Suppressor macrophage treated with lipopolysaccharide for 1 hour (primary cell): ENCODE results near the gene IARS1.

ENCODE experiments used
- DNase-seq, 3 donors: peaks; one replicate each; pipeline ENCODE4 v3.0.0-alpha.2; 2020 to 2022

Gene IARS1

GRCh38 chr9:92295240-92295790 is 1.8 kb upstream of the IARS1 start:
- DNase-seq: no peak

- no peak for DNase-seq
Observed at GRCh38 chr9:92294297-92294676, 790 bp upstream of the IARS1 start.

- DNase-seq: no peak
Observed at GRCh38 chr9:92293075-92293354, 482 bp downstream of the IARS1 start.

- peak; percentile 46 to 81 (median 80) for DNase-seq
Observed at GRCh38 chr9:92292338-92293074, 991 bp downstream of the IARS1 start.

- no peak for DNase-seq
Observed at GRCh38 chr9:92291577-92291976, 1.9 kb downstream of the IARS1 start.

GRCh38 chr9:92290785-92291429 is 2.6 kb downstream of the IARS1 start:
- no peak for DNase-seq

- peak in 1 of 3 donors; percentile 16 for DNase-seq
Observed at GRCh38 chr9:92289708-92290390, 3.6 kb downstream of the IARS1 start.

- no peak for DNase-seq
Observed at GRCh38 chr9:92279302-92279701, 14.2 kb downstream of the IARS1 start.

- DNase-seq: no peak
Observed at GRCh38 chr9:92278110-92278509, 15.4 kb downstream of the IARS1 start.

- DNase-seq: peak in 1 of 3 donors; percentile 7
Observed at GRCh38 chr9:92276331-92277032, 17.0 kb downstream of the IARS1 start.

GRCh38 chr9:92275541-92275940 is 18.0 kb downstream of the IARS1 start:
- peak in 1 of 3 donors; percentile 24 for DNase-seq

- peak in 1 of 3 donors; percentile 27 for DNase-seq
Observed at GRCh38 chr9:92270511-92270910, 23.0 kb downstream of the IARS1 start.

GRCh38 chr9:92266486-92266885 is 27.0 kb downstream of the IARS1 start:
- DNase-seq: no peak

- DNase-seq: peak; percentile 4 to 45 (median 31)
Observed at GRCh38 chr9:92265154-92265553, 28.3 kb downstream of the IARS1 start.

GRCh38 chr9:92263131-92263530 is 30.4 kb downstream of the IARS1 start:
- DNase-seq: no peak

- no peak for DNase-seq
Observed at GRCh38 chr9:92257327-92257726, 36.2 kb downstream of the IARS1 start.

- DNase-seq: no peak
Observed at GRCh38 chr9:92254381-92255337, 38.8 kb downstream of the IARS1 start.

- DNase-seq: no peak
Observed at GRCh38 chr9:92253656-92254055, 39.8 kb downstream of the IARS1 start.

- DNase-seq: no peak
Observed at GRCh38 chr9:92247981-92248380, 45.5 kb downstream of the IARS1 start.

- no peak for DNase-seq
Observed at GRCh38 chr9:92247296-92247695, 46.2 kb downstream of the IARS1 start.

GRCh38 chr9:92245005-92245797 is 48.3 kb downstream of the IARS1 start:
- peak in 1 of 3 donors; percentile 5 for DNase-seq
